ENCODE data around the gene LRRC71. TPM values are rescaled to one million over a fixed set of nuclear protein-coding genes. Genes with fewer than 3 reads are reported as not detected.

LRRC71 gene
- total RNA-seq (2022) (not detected in 2 replicates), Bru-seq, nascent RNA (not detected), BruChase-seq, experiment 1, labeled RNA remaining after a 2-hour chase (percentile 13 among the genes with signal in this experiment), BruChase-seq, experiment 2, labeled RNA remaining after a 6-hour chase (not detected)
- long read RNA-seq: 0 reads

DNA sequence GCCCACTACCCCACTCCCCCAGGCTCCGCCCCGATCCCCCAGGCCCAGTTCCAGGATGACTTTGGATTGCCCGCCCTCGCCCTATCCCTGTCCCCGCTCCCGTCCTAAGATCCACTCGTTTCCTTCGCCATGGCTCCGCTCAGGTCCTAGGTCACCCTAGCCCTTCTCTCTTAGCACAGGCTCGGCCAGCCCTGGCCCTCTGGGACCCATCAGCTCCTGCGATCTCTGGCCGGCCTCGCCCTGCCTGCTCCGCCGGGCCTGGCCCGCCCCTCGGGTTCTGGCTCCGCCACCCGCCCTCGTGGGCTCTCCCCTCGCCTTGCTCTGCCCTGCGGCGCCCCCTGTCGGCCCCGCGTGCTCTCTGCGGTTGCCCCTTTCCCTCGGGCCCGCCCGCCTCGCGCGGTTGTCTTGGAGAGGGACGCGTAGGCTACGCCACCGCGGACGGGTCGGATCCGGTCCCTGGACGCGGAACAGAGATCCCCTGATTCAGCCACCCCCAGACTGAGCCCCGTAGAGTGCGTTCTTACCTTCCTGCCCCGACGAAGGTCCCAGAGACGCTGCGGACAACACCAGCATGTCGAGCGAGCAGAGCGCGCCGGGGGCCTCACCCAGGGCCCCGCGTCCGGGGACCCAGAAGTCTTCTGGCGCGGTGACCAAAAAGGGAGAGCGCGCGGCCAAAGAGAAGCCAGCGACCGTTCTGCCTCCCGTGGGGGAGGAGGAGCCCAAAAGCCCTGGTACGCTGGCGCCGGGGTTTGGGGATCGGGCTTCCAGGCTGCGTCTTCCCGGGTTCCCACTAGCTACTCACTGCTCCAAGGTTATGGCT lies at the start of gene LRRC71:
LRRC71 (plus strand) TSS at position 400 of the 820 bp plus-strand sequence; CDS start at position 572, 172 bp downstream.
- H3K27ac Mint-ChIP-seq (ENCODE audit: unreplicated experiment): no peak within 1 kb of the TSS
- Histone ChIP-seq H3K27me3 (replicated peaks; ENCODE audit: control insufficient read depth, insufficient read depth, low read length) (peaks cover 5% of the 10 kb centered on the region; the same call in 1 of the 2 replicates), H3K4me3 (ENCODE audit: low read depth, low read length) (no peak within 1 kb of the TSS), H3K4me1 (peaks cover 4% of the 10 kb centered on the region; the same call in 1 of the 2 replicates), H3K9me3 (no peaks in the 10 kb centered on the region), H3K36me3 (ENCODE audit: control insufficient read depth, insufficient read depth, low read length) (no peaks in the 10 kb centered on the region)
- TF ChIP-seq CTCF (IDR thresholded peaks at IDR 0.05; ENCODE audit: insufficient read depth in 1 of 2, low read depth in 1 of 2, low read length in 1 of 2, severe bottlenecking in 1 of 2, unreplicated experiment in 1 of 2): peak; percentile 65 to 81
- ChIA-PET CTCF (interaction anchor here (0.7 kb wide), 1 partner anchor 244 kb away, joined by 5 read pairs; no protein-coding TSS in a partner anchor), POLR2A (no interaction called here)
- no TSS peak for BruUV-seq (replicated peaks)
- peaks cover 21% of the 10 kb centered on the region for H3K27me3 Mint-ChIP-seq (ENCODE audit: insufficient read depth, unreplicated experiment)
- DNase-seq: peak; percentile 67 to 85
- no peaks in the 10 kb centered on the region for H3K9me3 Mint-ChIP-seq (ENCODE audit: unreplicated experiment)
- intact Hi-C loops (cut with micrococcal nuclease; ENCODE audit: unreplicated experiment): loop anchor here (10.0 kb wide), 1 partner anchor 154 kb away; no protein-coding TSS in a partner anchor
- no peak within 1 kb of the TSS for H3K4me3 Mint-ChIP-seq (ENCODE audit: unreplicated experiment)
- no peaks in the 10 kb centered on the region for H3K4me1 Mint-ChIP-seq (ENCODE audit: low read depth, unreplicated experiment)
- H3K36me3 Mint-ChIP-seq (ENCODE audit: insufficient read depth, unreplicated experiment): no peaks in the 10 kb centered on the region

GRCh38 chr1:156873659-156874058 lies 46.8 kb upstream of the LRRC71 start:
- Mint-ChIP-seq H3K4me1 (ENCODE audit: low read depth, unreplicated experiment) (no peaks in the 10 kb centered on the region), H3K9me3 (ENCODE audit: unreplicated experiment) (no peaks in the 10 kb centered on the region), H3K4me3 (ENCODE audit: unreplicated experiment) (no peak overlapping the region), H3K27ac (ENCODE audit: unreplicated experiment) (no peak overlapping the region), H3K27me3 (ENCODE audit: insufficient read depth, unreplicated experiment) (peaks cover 22% of the 10 kb centered on the region), H3K36me3 (ENCODE audit: insufficient read depth, unreplicated experiment) (no peaks in the 10 kb centered on the region)
- no TSS peak for BruUV-seq (replicated peaks)
- H3K9me3 ChIP-seq: no peaks in the 10 kb centered on the region
- H3K36me3 ChIP-seq (ENCODE audit: control insufficient read depth, insufficient read depth, low read length): no peaks in the 10 kb centered on the region
- no peak for TF ChIP-seq CTCF (IDR thresholded peaks at IDR 0.05; ENCODE audit: insufficient read depth in 1 of 2, low read depth in 1 of 2, low read length in 1 of 2, severe bottlenecking in 1 of 2, unreplicated experiment in 1 of 2)
- H3K4me1 ChIP-seq: no peaks in the 10 kb centered on the region
- CTCF ChIA-PET: interaction anchor here (0.7 to 1.5 kb wide), 2 partner anchors 13 to 143 kb away, joined by 3 to 5 read pairs; partner anchors contain the start of gene NTRK1
- DNase-seq: no peak
- no peak overlapping the region for H3K4me3 ChIP-seq (ENCODE audit: low read depth, low read length)
- H3K27me3 ChIP-seq (replicated peaks; ENCODE audit: control insufficient read depth, insufficient read depth, low read length): peaks cover 2% of the 10 kb centered on the region; the same call in 1 of the 2 replicates
- intact Hi-C loops (cut with micrococcal nuclease; ENCODE audit: unreplicated experiment): no loop called here
- POLR2A ChIA-PET: no interaction called here

DNA sequence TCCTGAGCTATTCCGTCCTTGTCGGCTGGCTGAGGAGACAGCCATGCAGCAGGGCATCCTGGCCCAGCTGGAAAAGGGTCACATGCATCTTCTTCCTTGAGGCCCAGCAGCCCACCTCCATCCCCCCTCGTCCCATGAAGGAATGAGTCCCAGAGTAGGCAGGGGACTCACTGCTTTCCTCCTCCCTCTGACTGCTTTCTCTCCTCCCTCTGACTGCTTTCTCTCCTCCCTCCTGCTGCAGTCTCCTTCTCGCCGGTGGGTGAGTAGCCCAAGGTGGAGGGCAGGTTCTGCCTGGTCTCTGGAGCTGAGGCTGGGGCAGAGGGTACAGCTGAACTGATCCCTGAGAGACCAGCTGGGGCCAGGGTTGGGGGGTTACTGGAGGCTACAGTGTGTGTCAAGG lies 46.3 kb upstream of the LRRC71 start:
- H3K9me3 ChIP-seq: no peaks in the 10 kb centered on the region

More for the DNA sequence above, 46.3 kb upstream of the LRRC71 start:
- Histone ChIP-seq H3K27me3 (replicated peaks; ENCODE audit: control insufficient read depth, insufficient read depth, low read length) (peaks cover 2% of the 10 kb centered on the region; the same call in 1 of the 2 replicates), H3K4me3 (ENCODE audit: low read depth, low read length) (no peak overlapping the region), H3K4me1 (no peaks in the 10 kb centered on the region), H3K36me3 (ENCODE audit: control insufficient read depth, insufficient read depth, low read length) (no peaks in the 10 kb centered on the region)
- DNase-seq: no peak
- no TSS peak for BruUV-seq (replicated peaks)
- no peaks in the 10 kb centered on the region for H3K36me3 Mint-ChIP-seq (ENCODE audit: insufficient read depth, unreplicated experiment)
- H3K4me1 Mint-ChIP-seq (ENCODE audit: low read depth, unreplicated experiment): no peaks in the 10 kb centered on the region
- CTCF ChIA-PET: interaction anchor here (1.5 kb wide), 1 partner anchor 14 kb away, joined by 3 read pairs; the partner anchor contains the start of gene NTRK1
- intact Hi-C loops (cut with micrococcal nuclease; ENCODE audit: unreplicated experiment): no loop called here
- POLR2A ChIA-PET: no interaction called here
- H3K27me3 Mint-ChIP-seq (ENCODE audit: insufficient read depth, unreplicated experiment): peaks cover 22% of the 10 kb centered on the region
- H3K9me3 Mint-ChIP-seq (ENCODE audit: unreplicated experiment): no peaks in the 10 kb centered on the region
- TF ChIP-seq CTCF (IDR thresholded peaks at IDR 0.05; ENCODE audit: insufficient read depth in 1 of 2, low read depth in 1 of 2, low read length in 1 of 2, severe bottlenecking in 1 of 2, unreplicated experiment in 1 of 2): no peak
- no peak overlapping the region for H3K4me3 Mint-ChIP-seq (ENCODE audit: unreplicated experiment)
- no peak overlapping the region for H3K27ac Mint-ChIP-seq (ENCODE audit: unreplicated experiment)

Data from Caco-2 (cell line).